T-helper 2 cell treated with Interferon-gamma antibody and Interleukin-4, amounts not matched to agents 5 μg/mL and 100 μg/mL, for 36 hours (primary cell): ENCODE measurements around the gene AGR3.
"Not testable (repeated sequence)": the region's sequence is repeated elsewhere in the genome, so short reads cannot be mapped to it uniquely, and the experiment has no call there.

ENCODE experiments used
- DNase-seq: peaks from one replicate; pipeline ENCODE4 v3.0.0; 2021; ENCODE audit warnings: low spot score
- H3K27ac Mint-ChIP-seq: one replicate; pipeline ENCODE4 v1.8.0; 2021; ENCODE audit warnings: mild to moderate bottlenecking, mixed read lengths
- H3K27me3 Mint-ChIP-seq: one replicate; pipeline ENCODE4 v1.8.0; 2021; ENCODE audit warnings: low read depth, mixed read lengths
- H3K36me3 Mint-ChIP-seq: one replicate; pipeline ENCODE4 v1.8.0; 2021; ENCODE audit warnings: low read depth, mixed read lengths
- H3K4me1 Mint-ChIP-seq: one replicate; pipeline ENCODE4 v1.8.0; 2021; ENCODE audit warnings: low read depth, mixed read lengths
- H3K4me3 Mint-ChIP-seq: one replicate; pipeline ENCODE4 v1.8.0; 2022; ENCODE audit warnings: mild to moderate bottlenecking, moderate library complexity, mixed read lengths
- H3K9me3 Mint-ChIP-seq: one replicate; pipeline ENCODE4 v1.8.0; 2021; ENCODE audit warnings: mixed read lengths

The AGR3 gene

DNA sequence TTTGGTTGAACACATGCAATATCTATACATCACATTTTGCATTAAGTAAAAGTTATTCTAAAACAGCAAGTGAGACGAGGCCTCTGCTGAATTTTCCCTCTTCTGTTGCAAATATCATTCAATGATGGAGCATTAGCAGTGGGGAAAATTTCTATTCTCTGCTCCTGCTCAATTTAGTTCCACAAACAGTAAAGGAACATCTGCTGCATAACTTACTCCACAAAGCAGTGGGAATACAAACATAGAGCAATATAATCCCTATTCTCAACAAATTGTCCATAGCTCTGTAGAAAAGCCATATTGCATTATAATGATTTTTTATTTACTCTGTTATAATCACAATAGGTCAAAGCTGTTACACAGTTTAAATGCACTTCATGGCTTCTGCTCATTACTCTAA, 5.9 kb downstream of the AGR3 start:
- no peaks in the 10 kb centered on the region for H3K4me1 Mint-ChIP-seq
- H3K27me3 Mint-ChIP-seq = no peaks in the 10 kb centered on the region
- H3K36me3 Mint-ChIP-seq = no peaks in the 10 kb centered on the region
- H3K9me3 Mint-ChIP-seq = peaks cover 7% of the 10 kb centered on the region
- no peak overlapping the region for H3K4me3 Mint-ChIP-seq
- DNase-seq = no peak
- no peak overlapping the region for H3K27ac Mint-ChIP-seq

DNA sequence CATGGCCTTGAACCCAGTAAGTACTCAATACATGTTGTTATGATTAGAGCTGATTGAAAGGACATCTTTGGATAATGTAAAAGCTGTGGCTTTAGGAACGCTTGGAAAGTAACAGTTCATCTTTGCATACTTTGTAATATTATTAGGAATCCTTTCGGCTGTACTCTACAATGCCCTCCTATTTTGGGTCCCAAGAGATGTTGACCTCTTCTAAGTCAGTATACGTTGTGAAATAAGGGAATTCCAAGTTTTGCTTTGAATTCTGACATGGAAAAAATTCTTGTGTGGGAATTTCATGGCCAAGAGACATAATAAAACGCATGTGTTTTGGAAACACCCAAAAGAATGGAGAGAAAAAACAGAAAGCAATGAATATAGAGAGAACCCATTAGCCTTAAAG, 7.7 kb downstream of the AGR3 start:
- no peak for DNase-seq
- H3K4me1 Mint-ChIP-seq = no peaks in the 10 kb centered on the region
- no peak overlapping the region for H3K4me3 Mint-ChIP-seq
- H3K9me3 Mint-ChIP-seq = peaks cover 7% of the 10 kb centered on the region
- H3K27ac Mint-ChIP-seq = no peak overlapping the region
- H3K36me3 Mint-ChIP-seq = no peaks in the 10 kb centered on the region
- no peaks in the 10 kb centered on the region for H3K27me3 Mint-ChIP-seq

DNA sequence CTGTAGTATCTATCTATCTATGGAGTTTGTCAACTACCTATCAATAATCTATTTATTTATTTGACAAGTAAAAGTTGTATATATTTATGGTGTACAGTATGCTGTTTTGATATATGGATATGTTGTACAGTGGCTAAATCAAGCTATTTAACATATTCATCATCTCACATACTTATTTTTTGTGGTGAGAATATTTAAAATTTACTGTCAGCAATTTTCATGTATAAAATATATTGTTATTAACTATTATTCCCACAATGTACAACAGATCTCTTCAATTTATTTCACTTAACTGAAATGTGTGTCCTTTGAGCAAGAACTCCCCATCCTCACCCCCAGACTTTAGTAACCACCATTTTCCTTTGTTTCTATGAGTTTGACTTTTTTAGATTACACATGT, 14.5 kb downstream of the AGR3 start:
- Mint-ChIP-seq H3K27ac (no peak overlapping the region), H3K4me1 (no peaks in the 10 kb centered on the region), H3K9me3 (peaks cover 7% of the 10 kb centered on the region), H3K36me3 (no peaks in the 10 kb centered on the region), H3K4me3 (no peak overlapping the region), H3K27me3 (peaks cover 8% of the 10 kb centered on the region)
- no peak for DNase-seq

DNA sequence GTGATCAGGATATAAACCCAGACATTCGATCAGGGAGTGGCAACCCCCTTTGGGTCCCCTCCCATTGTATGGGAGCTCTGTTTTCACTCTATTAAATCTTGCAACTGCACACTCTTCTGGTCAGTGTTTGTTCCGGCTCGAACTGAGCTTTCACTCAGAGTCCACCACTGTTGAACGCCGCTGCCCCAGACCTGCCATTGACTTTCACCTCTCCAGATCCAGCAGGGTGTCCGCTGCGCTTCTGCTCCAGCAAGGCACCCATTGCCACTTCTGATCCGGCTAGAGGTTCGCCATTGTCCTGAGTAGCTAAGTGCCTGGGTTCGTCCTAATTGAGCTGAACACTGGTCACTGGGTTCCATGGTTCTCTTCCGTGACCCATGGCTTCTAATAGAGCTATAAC, 28.6 kb downstream of the AGR3 start:
- H3K27me3 Mint-ChIP-seq = peaks cover 30% of the 10 kb centered on the region
- not testable (repeated sequence) for H3K4me3 Mint-ChIP-seq, DNase-seq, H3K4me1 Mint-ChIP-seq, H3K36me3 Mint-ChIP-seq, H3K9me3 Mint-ChIP-seq, H3K27ac Mint-ChIP-seq

DNA sequence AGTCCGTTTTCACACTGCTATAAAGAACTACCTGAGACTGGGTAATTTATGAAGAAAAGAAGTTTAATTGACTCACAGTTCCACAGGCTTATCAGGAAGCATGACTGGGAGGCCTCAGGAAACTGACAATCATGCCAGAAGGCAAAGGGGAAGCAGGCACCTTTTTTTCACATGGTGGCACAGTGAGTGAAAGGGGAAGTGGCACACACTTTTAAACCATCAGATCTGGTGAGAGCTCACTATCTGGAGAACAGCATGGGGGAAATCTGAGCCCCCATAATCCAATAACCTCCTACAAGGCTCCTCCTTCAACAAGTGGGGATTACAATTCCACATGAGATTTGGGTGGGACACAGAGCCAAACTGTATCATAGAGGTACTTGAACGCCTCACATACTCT, 30.0 kb downstream of the AGR3 start:
- Mint-ChIP-seq H3K4me3 (no peak overlapping the region), H3K27ac (no peak overlapping the region), H3K4me1 (no peaks in the 10 kb centered on the region), H3K36me3 (no peaks in the 10 kb centered on the region), H3K27me3 (peaks cover 30% of the 10 kb centered on the region), H3K9me3 (no peaks in the 10 kb centered on the region)
- no peak for DNase-seq

DNA sequence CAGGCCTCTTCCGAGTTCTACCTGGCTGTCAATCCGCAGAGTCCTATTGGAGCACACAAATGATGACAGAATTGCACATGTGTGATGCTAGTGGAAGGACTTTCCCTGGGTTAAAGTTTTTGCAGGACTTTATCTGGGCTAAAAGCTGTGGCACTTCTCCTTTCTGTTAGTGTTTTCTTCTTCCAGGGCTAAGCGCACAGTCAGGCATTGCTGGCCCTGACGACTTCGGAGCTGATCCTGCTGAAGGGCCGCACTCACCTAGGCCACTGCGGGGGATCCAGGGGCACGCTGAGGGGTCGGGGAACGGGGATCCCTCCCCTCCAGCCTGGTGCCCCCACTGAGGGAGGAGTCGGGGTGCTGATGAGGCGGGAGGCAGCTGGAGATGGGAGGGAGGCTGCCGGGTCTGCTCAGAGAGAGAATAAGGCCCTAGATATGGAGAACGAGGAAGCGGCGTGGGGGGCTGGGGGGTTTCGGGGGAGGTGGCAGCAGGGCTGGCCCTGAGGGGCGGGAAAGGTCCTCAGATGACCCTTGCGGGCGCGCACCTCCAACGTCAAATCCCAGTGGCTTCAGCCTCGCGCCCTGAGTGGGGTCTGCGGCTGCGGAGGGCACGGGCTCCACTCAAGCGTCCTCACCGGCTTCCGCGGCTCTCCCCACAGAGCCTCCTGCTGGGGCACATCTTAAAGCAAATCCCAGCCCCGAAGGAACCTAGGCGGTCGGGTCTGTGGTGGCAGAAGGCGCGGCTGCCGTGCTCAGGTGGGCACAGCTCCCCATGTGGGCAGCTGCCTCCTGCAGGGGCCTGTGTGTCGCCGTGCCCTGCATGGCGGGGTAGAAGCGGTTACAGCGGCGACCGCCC, 30.9 kb downstream of the AGR3 start:
- no peak for DNase-seq
- H3K36me3 Mint-ChIP-seq = no peaks in the 10 kb centered on the region
- H3K4me3 Mint-ChIP-seq = no peak overlapping the region
- H3K9me3 Mint-ChIP-seq = no peaks in the 10 kb centered on the region
- H3K27ac Mint-ChIP-seq = no peak overlapping the region
- peaks cover 37% of the 10 kb centered on the region for H3K27me3 Mint-ChIP-seq
- no peaks in the 10 kb centered on the region for H3K4me1 Mint-ChIP-seq

DNA sequence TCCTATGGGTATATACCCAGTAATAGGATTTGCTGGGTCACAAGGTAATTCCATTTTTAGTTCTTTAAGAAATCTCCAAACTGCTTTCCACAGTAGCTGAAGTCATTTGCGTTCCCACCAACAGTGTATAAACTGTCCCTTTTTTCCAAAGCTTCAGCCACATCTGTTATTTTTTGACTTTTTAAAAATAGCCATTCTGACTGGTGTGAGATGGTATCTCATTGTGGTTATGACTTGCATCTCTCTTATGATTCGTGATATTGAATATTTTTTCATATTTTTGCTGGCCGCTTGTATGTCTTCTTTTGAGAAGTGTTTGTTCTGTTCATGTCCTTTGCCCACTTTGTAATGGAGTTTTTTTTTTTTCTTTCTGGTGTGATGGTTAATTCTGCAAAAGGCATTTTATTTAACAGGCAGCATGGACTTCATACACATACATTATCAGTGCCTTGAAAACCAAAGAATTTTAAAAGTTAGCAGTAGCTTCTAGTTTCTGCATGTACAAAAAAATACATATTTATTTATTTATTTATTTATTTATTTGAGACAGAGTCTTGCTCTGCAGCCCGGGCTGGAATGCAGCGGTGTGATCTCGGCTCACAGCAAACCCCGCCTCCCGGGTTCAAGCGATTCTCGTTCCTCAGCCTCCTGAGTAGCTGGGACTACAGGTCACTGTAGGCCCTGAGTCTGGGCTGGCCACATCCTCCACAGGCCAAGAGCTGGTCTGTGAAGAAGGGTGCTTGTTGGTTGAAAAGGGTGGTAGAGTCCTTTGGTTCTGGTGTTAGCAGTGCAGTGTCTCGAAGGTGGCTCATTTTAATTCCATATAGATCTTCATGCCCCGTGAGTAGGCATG, 32.3 kb downstream of the AGR3 start:
- Mint-ChIP-seq H3K4me3 (no peak overlapping the region), H3K4me1 (no peaks in the 10 kb centered on the region), H3K27ac (no peak overlapping the region), H3K9me3 (no peaks in the 10 kb centered on the region), H3K27me3 (peaks cover 40% of the 10 kb centered on the region), H3K36me3 (no peaks in the 10 kb centered on the region)
- no peak for DNase-seq

DNA sequence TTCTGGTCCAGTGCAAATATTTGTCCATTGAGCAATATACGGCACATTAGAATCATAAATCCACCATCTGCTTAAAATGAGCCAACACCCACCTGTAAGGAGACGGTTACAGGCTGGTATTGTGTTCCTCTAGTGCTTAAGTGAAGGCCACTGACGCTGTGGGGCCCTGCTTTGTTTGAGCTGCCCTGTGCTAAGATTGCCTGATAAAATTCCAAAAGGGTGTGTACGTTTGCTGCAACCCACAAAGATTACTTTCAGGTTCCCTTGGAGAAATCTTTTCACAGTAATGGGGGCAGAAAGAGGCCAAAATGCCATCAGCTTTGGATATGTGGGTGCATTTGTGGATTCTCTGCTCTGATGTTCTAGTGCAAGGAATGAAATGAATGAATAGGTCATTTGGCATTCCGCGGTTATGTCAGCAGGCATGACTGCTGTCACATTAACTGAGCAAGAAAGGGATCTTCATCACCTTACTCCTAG, 34.4 kb downstream of the AGR3 start:
- Mint-ChIP-seq H3K27me3 (peaks cover 43% of the 10 kb centered on the region), H3K4me1 (no peaks in the 10 kb centered on the region), H3K36me3 (no peaks in the 10 kb centered on the region), H3K4me3 (no peak overlapping the region), H3K9me3 (no peaks in the 10 kb centered on the region), H3K27ac (no peak overlapping the region)
- DNase-seq = no peak

DNA sequence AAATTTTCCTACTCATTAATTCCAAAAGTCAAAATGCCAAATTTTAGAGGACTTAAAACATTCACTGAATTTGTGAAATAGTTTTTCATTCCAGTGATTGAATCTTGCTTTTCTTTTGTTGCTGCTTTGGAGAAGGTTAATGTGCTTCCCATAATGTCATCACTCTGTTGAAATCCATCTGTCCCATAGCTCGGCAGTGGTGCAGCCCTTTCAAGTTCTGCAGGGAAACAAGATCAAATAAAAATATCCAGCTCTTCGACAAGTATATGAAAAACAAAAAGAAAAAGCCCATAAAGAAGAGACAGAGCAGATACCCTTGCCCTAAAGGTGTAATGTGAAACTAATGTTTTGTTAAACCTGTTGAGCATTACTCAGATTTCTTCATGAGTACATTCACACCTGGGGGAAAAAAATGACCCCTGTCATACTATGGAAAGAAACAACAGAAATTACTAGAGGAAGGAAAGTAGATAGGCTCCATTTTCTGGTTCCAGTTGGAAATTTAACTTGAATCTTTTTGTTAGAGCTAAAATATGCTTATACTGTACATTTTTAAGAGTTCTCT, 35.1 kb downstream of the AGR3 start:
- Mint-ChIP-seq H3K4me3 (no peak overlapping the region), H3K9me3 (no peaks in the 10 kb centered on the region), H3K27me3 (peaks cover 41% of the 10 kb centered on the region), H3K4me1 (no peaks in the 10 kb centered on the region), H3K27ac (no peak overlapping the region), H3K36me3 (no peaks in the 10 kb centered on the region)
- DNase-seq = no peak

DNA sequence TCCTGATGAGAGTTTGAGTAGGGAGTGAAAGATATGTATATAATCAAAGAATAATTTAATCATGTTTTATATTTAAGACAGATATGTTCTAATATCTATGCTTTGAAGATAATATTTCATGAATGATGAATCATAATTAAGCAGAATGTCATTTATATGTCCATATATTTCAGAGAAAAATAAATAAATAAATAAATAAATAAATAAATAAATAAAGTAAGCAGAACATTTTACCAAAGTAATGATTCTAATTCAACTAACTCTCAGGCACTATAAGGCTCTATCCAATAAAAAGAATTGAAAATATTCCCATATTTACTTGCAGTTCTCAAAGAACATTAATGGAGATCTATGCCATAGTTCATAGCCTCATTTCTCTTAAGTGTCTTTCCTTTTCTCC, 36.0 kb downstream of the AGR3 start:
- Mint-ChIP-seq H3K27ac (no peak overlapping the region), H3K36me3 (no peaks in the 10 kb centered on the region), H3K27me3 (peaks cover 34% of the 10 kb centered on the region), H3K4me3 (no peak overlapping the region), H3K9me3 (no peaks in the 10 kb centered on the region), H3K4me1 (no peaks in the 10 kb centered on the region)
- DNase-seq = no peak

DNA sequence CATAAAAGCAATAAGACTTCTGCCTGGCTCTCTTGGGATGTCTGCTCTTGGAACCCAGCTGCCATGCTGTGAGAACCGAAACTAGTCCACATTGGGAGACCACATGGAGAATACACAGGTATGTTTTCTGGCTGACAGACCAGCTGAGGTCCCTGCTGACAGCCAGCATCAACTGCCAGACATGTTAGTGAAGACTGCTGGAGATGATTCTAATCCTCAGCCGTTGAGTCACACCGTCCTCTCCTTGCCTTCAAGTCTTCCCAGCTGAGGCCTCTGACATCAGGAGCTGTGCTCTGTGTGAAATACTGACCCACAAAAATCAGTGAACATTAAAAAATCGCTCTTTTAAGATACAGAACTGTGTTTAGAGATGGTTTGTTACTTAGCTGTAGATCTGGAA, 40.1 kb downstream of the AGR3 start:
- Mint-ChIP-seq H3K27ac (no peak overlapping the region), H3K9me3 (no peaks in the 10 kb centered on the region), H3K4me3 (no peak overlapping the region), H3K36me3 (no peaks in the 10 kb centered on the region), H3K4me1 (no peaks in the 10 kb centered on the region), H3K27me3 (peaks cover 20% of the 10 kb centered on the region)
- no peak for DNase-seq

DNA sequence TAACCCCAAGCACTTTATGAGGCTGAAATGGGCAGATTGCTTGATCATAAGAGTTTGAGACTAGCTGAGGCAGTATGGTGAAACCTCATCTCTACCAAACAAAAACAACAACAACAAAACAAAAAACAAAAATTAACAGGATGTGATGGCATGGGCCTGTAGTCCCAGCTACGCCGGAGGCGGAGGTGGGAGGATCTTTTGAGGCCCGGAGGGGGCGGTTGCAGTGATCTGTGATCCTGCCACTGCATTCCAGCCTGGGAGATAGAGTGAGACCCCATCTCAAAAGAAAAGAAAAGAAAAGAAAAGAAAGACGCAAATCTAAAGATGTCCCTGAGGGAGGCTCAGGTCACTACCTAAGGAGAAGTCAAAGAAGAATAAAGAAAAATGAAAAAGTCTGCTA, 41.7 kb downstream of the AGR3 start:
- H3K36me3 Mint-ChIP-seq = no peaks in the 10 kb centered on the region

DNA sequence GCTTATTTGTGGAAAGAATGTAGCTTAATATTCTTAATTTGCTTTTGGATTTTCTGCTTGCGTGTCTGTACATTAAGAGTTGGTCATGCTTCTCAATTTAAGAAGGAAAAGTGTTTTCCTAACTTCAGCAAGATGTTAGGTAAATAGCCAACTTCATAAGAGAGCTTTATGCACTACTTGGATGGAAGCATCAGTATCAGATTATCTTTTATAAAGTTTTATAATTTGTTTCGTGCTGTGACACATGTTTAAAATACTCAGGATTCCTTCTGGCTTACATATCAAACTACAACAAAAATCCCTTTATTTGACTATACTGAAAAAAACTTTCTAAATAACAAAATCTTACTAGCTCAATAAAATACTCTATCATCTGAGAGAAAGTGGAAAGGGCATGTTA, 42.1 kb downstream of the AGR3 start:
- DNase-seq = no peak
- H3K4me1 Mint-ChIP-seq = no peaks in the 10 kb centered on the region

More for the DNA sequence above, 41.7 kb downstream of the AGR3 start:
- no peaks in the 10 kb centered on the region for H3K4me1 Mint-ChIP-seq
- H3K27me3 Mint-ChIP-seq = peaks cover 11% of the 10 kb centered on the region
- no peaks in the 10 kb centered on the region for H3K9me3 Mint-ChIP-seq
- DNase-seq = no peak
- no peak overlapping the region for H3K4me3 Mint-ChIP-seq
- no peak overlapping the region for H3K27ac Mint-ChIP-seq

DNA sequence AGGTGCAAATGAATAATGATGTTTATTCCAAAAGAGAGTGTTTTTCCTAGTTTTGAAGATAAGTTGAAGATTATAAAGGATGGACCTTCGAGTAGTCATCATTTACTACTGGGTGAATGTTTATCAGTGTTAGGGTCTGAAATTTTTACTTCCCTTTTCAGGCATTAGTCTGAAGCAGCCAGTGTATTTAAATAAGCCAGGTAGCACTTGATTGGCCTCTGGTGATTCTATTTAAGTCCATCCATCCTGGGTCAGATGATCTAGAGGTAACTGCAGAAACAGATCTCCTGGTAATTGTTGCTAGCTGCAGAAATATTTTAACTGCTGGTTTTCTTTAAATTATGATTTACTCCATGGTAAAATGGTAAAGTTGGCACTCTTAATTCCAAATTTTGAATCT, 42.9 kb downstream of the AGR3 start:
- Mint-ChIP-seq H3K4me1 (no peaks in the 10 kb centered on the region), H3K36me3 (no peaks in the 10 kb centered on the region), H3K9me3 (no peaks in the 10 kb centered on the region), H3K4me3 (no peak overlapping the region), H3K27ac (no peak overlapping the region), H3K27me3 (peaks cover 7% of the 10 kb centered on the region)
- DNase-seq = no peak

More for the DNA sequence above, 42.1 kb downstream of the AGR3 start:
- H3K27ac Mint-ChIP-seq = no peak overlapping the region
- peaks cover 11% of the 10 kb centered on the region for H3K27me3 Mint-ChIP-seq
- no peaks in the 10 kb centered on the region for H3K9me3 Mint-ChIP-seq
- no peaks in the 10 kb centered on the region for H3K36me3 Mint-ChIP-seq
- H3K4me3 Mint-ChIP-seq = no peak overlapping the region
